Measurements from ENCODE around the gene NOL4L. TPM values are rescaled to one million over a fixed set of nuclear protein-coding genes. Genes with fewer than 3 reads are reported as not detected.

Gene NOL4L
- total and polyA plus RNA-seq, 7 donors: 0.61 to 2.7 (median 1.3) TPM

DNA sequence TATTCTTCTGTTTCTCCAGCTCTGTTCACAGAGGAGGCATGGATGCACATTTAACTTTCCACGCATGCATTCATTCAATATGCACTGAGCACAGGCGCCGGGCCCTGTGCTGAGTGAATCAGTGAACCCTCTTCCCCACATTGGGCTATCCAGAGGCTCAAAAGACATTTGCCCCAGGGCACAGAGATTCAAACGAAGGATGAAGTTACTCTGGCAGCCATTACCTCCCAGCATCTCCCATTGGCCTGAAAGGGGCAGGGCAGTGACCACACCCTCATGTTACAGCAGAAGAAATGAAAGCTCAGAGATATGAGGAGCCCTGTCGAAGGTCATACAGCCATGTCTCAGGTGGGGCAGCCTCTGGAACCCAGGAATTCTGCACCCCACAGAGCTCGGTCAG lies 26.7 kb upstream of the NOL4L start:
- no peak for ATAC-seq
- WGBS, 3 donors: 85 to 89% (median 86%) methylated on average over 6 of the region's 6 CpGs
- intact Hi-C loops (cut with DNase I): no loop called here

DNA sequence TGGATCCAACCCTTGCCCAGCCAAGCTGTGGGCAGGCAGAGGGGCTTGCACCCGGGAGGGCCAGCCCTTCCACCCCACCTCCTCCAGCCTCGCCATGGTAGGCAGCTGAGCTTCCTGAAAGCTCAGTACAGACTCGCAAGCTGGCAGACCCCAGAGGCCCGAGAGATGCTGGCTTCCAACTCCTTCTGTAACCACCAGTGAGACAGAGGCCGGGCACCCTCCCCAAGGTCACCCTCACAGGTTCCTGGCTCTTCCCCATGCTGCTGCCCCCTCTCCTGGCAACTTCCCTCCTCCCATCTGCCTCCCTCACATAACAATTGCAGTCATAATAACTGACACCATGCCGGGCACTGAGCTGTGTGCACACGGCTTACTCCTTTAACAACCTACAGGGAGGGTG lies 26.2 kb upstream of the NOL4L start:
- TF ChIP-seq, protein P1, sequence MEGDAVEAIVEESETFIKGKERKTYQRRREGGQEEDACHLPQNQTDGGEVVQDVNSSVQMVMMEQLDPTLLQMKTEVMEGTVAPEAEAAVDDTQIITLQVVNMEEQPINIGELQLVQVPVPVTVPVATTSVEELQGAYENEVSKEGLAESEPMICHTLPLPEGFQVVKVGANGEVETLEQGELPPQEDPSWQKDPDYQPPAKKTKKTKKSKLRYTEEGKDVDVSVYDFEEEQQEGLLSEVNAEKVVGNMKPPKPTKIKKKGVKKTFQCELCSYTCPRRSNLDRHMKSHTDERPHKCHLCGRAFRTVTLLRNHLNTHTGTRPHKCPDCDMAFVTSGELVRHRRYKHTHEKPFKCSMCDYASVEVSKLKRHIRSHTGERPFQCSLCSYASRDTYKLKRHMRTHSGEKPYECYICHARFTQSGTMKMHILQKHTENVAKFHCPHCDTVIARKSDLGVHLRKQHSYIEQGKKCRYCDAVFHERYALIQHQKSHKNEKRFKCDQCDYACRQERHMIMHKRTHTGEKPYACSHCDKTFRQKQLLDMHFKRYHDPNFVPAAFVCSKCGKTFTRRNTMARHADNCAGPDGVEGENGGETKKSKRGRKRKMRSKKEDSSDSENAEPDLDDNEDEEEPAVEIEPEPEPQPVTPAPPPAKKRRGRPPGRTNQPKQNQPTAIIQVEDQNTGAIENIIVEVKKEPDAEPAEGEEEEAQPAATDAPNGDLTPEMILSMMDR (IDR thresholded peaks at IDR 0.05): no peak
- ATAC-seq (no peak), DNase-seq (no peak)
- no peak overlapping the region for H3K4me3 ChIP-seq
- no peaks in the 10 kb centered on the region for H3K36me3 ChIP-seq (ENCODE audit: insufficient read depth in 1 of 2, low read depth in 1 of 2)
- intact Hi-C loops (cut with DNase I): no loop called here
- no peaks in the 10 kb centered on the region for H3K9me3 ChIP-seq
- WGBS, 3 donors: 44 to 58% (median 58%) methylated on average over 7 of the region's 7 CpGs
- peaks cover 0 to 2% (median 0%) of the 10 kb centered on the region in 3 donors for H3K27me3 ChIP-seq (ENCODE audit: insufficient read depth in 3 of 3, low read length in 2 of 3)
- no peak overlapping the region for H3K27ac ChIP-seq
- peaks cover 2% of the 10 kb centered on the region for H3K4me1 ChIP-seq

More for the DNA sequence above, 26.7 kb upstream of the NOL4L start:
- Histone ChIP-seq H3K4me1 (peaks cover 2% of the 10 kb centered on the region), H3K9me3 (no peaks in the 10 kb centered on the region), H3K36me3 (ENCODE audit: insufficient read depth in 1 of 2, low read depth in 1 of 2) (no peaks in the 10 kb centered on the region), H3K27me3 (ENCODE audit: insufficient read depth in 3 of 3, low read length in 2 of 3) (peaks cover 0 to 2% (median 0%) of the 10 kb centered on the region in 3 donors), H3K27ac (no peak overlapping the region), H3K4me3 (no peak overlapping the region)
- TF ChIP-seq, protein P1 (IDR thresholded peaks at IDR 0.05): no peak
- DNase-seq: no peak

DNA sequence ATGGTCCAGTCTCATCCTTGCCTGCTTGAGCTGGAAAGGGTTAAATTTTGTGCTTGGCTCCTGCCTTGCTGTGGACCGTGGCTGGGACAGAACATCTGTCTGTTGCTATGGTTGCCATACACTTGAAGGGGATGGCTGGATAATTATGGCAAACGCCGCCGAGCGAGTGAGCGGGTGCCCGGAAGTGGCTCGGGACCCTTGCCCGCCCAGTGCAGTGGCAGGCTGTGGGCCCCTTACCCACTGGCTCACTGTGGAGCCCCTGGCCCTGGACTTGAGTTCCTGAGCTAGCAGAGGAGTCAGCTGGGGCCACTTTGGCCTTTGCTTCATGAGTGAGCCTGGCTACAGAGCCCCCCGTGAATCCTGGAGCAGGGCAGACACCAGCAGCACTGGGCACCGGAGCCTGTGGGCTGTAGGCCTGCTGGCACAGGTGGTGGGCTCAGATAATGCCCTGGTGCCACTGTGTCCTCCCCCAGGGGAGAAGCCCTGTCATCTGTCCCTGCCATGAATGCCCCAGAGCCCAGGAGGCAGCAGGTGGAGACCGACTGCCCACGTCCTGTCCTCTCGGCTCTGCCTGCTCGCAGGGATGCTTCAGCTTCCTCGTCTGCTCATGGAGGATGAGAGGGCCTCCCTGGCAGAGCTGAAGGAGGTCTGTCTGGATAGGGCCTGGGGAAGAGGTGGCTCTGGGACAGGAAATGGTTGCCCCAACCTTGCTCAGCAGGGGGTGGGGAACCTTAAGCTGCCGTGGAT lies 25.5 kb upstream of the NOL4L start:
- DNase-seq (no peak), ATAC-seq (no peak)
- intact Hi-C loops (cut with DNase I): no loop called here

DNA sequence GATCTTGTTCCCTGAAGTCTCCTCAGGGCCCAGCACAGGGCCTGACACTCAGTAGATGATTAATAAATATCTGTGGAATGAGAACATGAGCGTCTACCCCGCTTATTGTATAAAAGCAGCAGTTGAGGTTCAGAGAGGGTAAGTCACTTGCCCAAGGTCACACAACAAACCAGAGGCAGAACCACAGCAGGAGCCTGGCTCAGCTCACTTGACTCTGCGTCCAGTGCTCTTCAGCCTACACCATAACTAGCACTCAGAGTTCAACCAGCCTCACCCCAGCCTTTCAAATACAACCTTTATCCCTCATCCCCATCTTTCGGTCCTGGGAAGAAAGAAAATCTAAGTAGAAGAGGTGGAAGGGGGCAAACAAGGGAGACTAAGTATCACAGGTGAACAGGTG lies 24.9 kb upstream of the NOL4L start:
- Histone ChIP-seq H3K4me3 (no peak overlapping the region), H3K36me3 (ENCODE audit: insufficient read depth in 1 of 2, low read depth in 1 of 2) (no peaks in the 10 kb centered on the region), H3K27me3 (ENCODE audit: insufficient read depth in 3 of 3, low read length in 2 of 3) (peaks cover 0 to 2% (median 0%) of the 10 kb centered on the region in 3 donors), H3K27ac (no peak overlapping the region), H3K9me3 (no peaks in the 10 kb centered on the region), H3K4me1 (peaks cover 2% of the 10 kb centered on the region)
- ATAC-seq (no peak), DNase-seq (no peak)
- TF ChIP-seq, protein P1 (IDR thresholded peaks at IDR 0.05): no peak
- intact Hi-C loops (cut with DNase I): no loop called here
- WGBS, 3 donors: 85 to 94% (median 88%) methylated on average over 4 of the region's 4 CpGs

More for the DNA sequence above, 25.5 kb upstream of the NOL4L start:
- TF ChIP-seq, protein P1 (IDR thresholded peaks at IDR 0.05): no peak
- no peaks in the 10 kb centered on the region for H3K9me3 ChIP-seq
- no peak overlapping the region for H3K4me3 ChIP-seq
- H3K36me3 ChIP-seq (ENCODE audit: insufficient read depth in 1 of 2, low read depth in 1 of 2): no peaks in the 10 kb centered on the region
- H3K27me3 ChIP-seq (ENCODE audit: insufficient read depth in 3 of 3, low read length in 2 of 3): peaks cover 0 to 2% (median 0%) of the 10 kb centered on the region in 3 donors
- no peak overlapping the region for H3K27ac ChIP-seq
- peaks cover 2% of the 10 kb centered on the region for H3K4me1 ChIP-seq
- 47 to 56% (median 47%) methylated on average over 17 of the region's 17 CpGs for WGBS, 3 donors
